RWPE2 (cell line): Measurements from ENCODE around the gene BMP7.

ENCODE experiments used
- ATAC-seq: fragments of 200-7000 bp; cut with Tn5 transposase; 3 replicates; pipeline ENCODE4 v1.9.1; 2021; ENCODE audit warnings: low read depth
- DNase-seq: peaks from one replicate; pipeline ENCODE4 v3.0.0-alpha.2; 2020; ENCODE audit warnings: low spot score
- H3K27ac ChIP-seq: fragments of 450-650 bp; 2 replicates; pipeline ENCODE4 v1.5.1; 2017; ENCODE audit warnings: mild to moderate bottlenecking; ENCODE audit not compliant: poor library complexity, severe bottlenecking
- H3K27me3 ChIP-seq: fragments of 250-450 bp; sonication (Bioruptor Pico); 2 replicates; pipeline ENCODE4 v1.5.1; 2021; ENCODE audit warnings: mild to moderate bottlenecking, moderate library complexity; ENCODE audit not compliant: insufficient read depth, poor library complexity, severe bottlenecking
- H3K36me3 ChIP-seq: fragments of 250-450 bp; sonication (Bioruptor Pico); 2 replicates; pipeline ENCODE4 v1.5.1; 2020; ENCODE audit warnings: low read depth, mild to moderate bottlenecking, moderate library complexity
- H3K4me1 ChIP-seq: fragments of 250-450 bp; sonication (Bioruptor Pico); 2 replicates; pipeline ENCODE4 v1.5.1; 2021; ENCODE audit warnings: mild to moderate bottlenecking, moderate library complexity; ENCODE audit not compliant: insufficient read depth, poor library complexity, severe bottlenecking
- H3K4me3 ChIP-seq: fragments of 250-450 bp; sonication (Bioruptor Pico); 2 replicates; pipeline ENCODE4 v1.5.1; 2021; ENCODE audit warnings: mild to moderate bottlenecking, moderate library complexity; ENCODE audit not compliant: severe bottlenecking
- H3K9me3 ChIP-seq: fragments of 250-450 bp; sonication (Bioruptor Pico); 2 replicates; pipeline ENCODE4 v1.5.1; 2021; ENCODE audit warnings: mild to moderate bottlenecking, moderate library complexity; ENCODE audit not compliant: severe bottlenecking
- CTCF ChIP-seq: fragments of 450-650 bp; IDR thresholded peaks from one replicate; pipeline ENCODE4 v1.5.1; 2017; ENCODE audit warnings: mild to moderate bottlenecking, moderate library complexity; ENCODE audit not compliant: poor library complexity, severe bottlenecking

The BMP7 gene

GRCh38 chr20:57293995-57294394 is 27.6 kb upstream of the BMP7 start:
- no peaks in the 10 kb centered on the region for H3K4me1 ChIP-seq
- H3K27me3 ChIP-seq, result peaks cover 82% of the 10 kb centered on the region
- H3K36me3 ChIP-seq, result no peaks in the 10 kb centered on the region
- no peak overlapping the region for H3K4me3 ChIP-seq
- TF ChIP-seq CTCF, result no peak
- no peak overlapping the region for H3K27ac ChIP-seq
- DNase-seq (no peak), ATAC-seq (no peak)
- no peaks in the 10 kb centered on the region for H3K9me3 ChIP-seq

- Histone ChIP-seq H3K4me3 (no peak overlapping the region), H3K27me3 (peaks cover 88% of the 10 kb centered on the region), H3K36me3 (no peaks in the 10 kb centered on the region), H3K27ac (no peak overlapping the region), H3K4me1 (no peaks in the 10 kb centered on the region), H3K9me3 (no peaks in the 10 kb centered on the region)
- no peak for DNase-seq
- TF ChIP-seq CTCF, result no peak
- ATAC-seq, result no peak
Measured at GRCh38 chr20:57292611-57293010, 26.2 kb upstream of the BMP7 start.

GRCh38 chr20:57291694-57292093 is 25.3 kb upstream of the BMP7 start:
- no peak overlapping the region for H3K27ac ChIP-seq
- H3K4me1 ChIP-seq, result no peaks in the 10 kb centered on the region
- no peaks in the 10 kb centered on the region for H3K36me3 ChIP-seq
- ATAC-seq (no peak), DNase-seq (no peak)
- H3K4me3 ChIP-seq, result no peak overlapping the region
- peaks cover 98% of the 10 kb centered on the region for H3K27me3 ChIP-seq
- no peaks in the 10 kb centered on the region for H3K9me3 ChIP-seq
- TF ChIP-seq CTCF, result no peak

GRCh38 chr20:57291003-57291402 is 24.6 kb upstream of the BMP7 start:
- Histone ChIP-seq H3K36me3 (no peaks in the 10 kb centered on the region), H3K4me3 (no peak overlapping the region), H3K9me3 (no peaks in the 10 kb centered on the region), H3K27ac (no peak overlapping the region), H3K27me3 (peaks cover 98% of the 10 kb centered on the region), H3K4me1 (no peaks in the 10 kb centered on the region)
- peak; percentile 41 for TF ChIP-seq CTCF
- ATAC-seq (peak; percentile 52), DNase-seq (no peak)

- ATAC-seq, result no peak
- Histone ChIP-seq H3K27me3 (peaks cover 95% of the 10 kb centered on the region), H3K9me3 (no peaks in the 10 kb centered on the region), H3K27ac (no peak overlapping the region), H3K4me1 (no peaks in the 10 kb centered on the region), H3K36me3 (no peaks in the 10 kb centered on the region), H3K4me3 (no peak overlapping the region)
- no peak for DNase-seq
- no peak for TF ChIP-seq CTCF
Measured at GRCh38 chr20:57290178-57290484, 23.7 kb upstream of the BMP7 start.
